HL-60/S4 treated with phorbol 12-myristate 13-acetate at 8.2 ng/mL for 4 days and 3 days (cell line): ENCODE results near the gene FOXF2.

Experiments used
- in situ Hi-C: fragments of 300-500 bp; cut with MboI; formaldehyde crosslinking; loops from 2 replicates; pipeline ENCODE4 v1.15.0; 2022; ENCODE audit warnings: low sequenced_read_pairs

Gene FOXF2

DNA sequence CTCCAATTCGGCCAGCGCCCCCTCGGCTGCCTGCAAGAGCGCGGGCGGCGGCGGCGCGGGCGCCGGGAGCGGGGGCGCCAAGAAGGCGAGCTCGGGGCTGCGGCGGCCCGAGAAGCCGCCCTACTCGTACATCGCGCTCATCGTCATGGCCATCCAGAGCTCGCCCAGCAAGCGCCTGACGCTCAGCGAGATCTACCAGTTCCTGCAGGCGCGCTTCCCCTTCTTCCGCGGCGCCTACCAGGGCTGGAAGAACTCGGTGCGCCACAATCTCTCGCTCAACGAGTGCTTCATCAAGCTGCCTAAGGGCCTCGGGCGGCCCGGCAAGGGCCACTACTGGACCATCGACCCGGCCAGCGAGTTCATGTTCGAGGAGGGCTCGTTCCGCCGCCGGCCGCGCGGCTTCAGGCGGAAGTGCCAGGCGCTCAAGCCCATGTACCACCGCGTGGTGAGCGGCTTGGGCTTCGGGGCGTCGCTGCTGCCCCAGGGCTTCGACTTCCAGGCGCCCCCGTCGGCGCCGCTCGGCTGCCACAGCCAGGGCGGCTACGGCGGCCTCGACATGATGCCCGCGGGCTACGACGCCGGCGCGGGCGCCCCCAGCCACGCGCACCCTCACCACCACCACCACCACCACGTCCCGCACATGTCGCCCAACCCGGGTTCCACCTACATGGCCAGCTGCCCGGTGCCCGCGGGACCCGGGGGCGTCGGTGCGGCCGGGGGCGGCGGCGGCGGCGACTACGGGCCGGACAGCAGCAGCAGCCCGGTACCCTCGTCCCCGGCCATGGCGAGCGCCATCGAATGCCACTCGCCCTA, 963 bp downstream of the FOXF2 start:
- in situ Hi-C loops, result no loop called here

DNA sequence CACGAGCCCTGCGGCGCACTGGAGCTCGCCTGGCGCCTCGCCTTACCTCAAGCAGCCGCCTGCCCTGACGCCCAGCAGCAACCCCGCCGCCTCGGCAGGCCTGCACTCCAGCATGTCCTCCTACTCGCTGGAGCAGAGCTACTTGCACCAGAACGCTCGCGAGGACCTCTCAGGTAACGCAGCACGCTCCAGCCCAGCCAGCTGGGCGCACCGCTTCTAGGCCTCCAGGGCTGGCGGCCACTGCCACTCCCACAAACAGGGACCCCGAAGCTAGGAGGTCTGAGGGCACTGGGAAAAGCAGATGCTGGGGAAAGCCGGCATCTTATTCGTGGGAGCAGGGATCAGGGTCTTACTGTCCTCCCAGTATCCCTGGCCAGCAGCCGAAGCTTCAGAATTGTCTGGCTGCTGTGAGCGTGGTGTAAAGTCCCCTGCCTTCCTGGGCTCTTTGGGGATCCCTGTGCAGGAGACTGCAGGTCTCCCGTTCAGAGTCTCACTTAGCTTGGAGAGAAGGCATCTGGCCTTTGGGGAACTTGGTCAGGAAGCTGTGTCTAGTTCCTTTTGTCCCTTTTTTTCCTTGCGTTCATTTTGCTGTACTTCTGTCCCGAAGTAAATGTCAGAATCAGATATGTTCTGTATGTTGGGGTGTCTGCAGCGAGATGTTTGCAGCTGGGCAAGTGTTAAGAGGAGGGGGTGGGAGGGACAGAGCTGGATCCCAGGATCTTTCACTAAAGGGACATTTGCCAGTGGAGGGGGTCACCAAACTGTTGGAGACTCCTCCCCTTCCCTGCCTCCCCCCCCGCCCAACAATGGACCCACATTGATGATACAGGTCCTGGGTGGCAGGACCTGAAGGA, 1.8 kb downstream of the FOXF2 start:
- in situ Hi-C loops, result no loop called here

DNA sequence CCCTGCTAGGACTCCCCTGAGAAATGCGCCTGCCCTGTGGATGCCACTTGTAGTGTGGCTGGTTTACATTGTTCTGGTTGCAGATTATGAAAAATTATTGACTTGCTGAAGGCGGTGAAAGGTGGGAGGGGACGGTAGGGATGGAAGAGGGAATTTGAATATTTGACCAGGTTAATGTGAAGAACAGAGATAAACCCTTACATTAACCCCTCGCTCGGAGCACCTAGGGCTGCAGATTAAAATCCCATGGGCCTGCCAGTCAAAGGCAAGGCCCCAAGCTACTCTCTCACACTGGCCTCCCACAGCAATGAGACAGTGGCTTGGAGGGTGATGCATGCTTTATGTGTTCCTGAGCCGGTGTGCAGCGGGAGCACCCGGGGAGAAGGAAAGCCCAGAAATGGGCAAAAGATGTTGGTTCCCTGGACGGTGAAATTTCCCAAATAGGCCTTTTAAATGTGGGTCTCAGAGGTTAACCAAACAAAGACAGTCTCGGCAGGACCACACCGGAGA, 2.5 kb downstream of the FOXF2 start:
- in situ Hi-C loops, result no loop called here

DNA sequence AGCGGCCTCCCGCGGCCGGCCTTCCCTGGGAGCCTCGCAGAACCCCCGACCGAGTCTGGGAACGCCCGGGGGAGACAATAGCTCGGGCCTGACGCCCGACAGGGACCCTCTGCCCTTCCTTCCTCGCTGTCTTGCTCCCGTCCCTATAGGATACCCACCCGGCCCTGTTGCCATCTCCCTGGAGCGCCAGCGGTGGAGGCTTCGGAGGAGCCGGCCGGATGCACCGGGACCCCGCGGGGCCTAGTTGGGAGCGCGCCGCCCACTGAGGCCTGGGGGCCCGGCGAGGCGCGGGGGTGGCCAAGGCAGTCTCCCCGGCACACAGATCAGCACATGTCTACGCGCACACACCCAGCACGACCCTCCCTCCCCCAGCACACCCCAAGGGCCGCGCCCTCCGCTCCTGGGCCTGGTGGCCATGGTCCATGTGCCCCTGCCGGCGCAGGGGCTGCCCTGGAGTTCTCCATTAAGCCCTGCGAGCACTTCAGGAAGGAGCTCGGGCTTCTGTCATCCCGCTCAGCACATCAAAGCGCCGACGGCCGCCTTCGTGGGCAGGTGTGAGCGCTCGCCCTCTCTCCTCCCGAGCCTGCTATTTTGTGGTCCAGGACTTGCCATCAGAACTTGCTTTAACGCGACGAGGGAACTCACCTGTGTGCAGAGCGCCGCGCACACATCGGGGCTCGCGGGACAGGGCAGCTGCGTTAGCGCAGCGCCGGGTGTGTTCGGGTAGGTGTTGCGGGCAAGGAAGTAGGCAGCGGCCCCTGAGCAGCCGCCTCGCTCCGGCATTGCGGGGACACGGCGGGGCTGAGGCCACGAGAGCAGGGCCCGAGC, 3.7 kb downstream of the FOXF2 start:
- in situ Hi-C loops, result no loop called here

DNA sequence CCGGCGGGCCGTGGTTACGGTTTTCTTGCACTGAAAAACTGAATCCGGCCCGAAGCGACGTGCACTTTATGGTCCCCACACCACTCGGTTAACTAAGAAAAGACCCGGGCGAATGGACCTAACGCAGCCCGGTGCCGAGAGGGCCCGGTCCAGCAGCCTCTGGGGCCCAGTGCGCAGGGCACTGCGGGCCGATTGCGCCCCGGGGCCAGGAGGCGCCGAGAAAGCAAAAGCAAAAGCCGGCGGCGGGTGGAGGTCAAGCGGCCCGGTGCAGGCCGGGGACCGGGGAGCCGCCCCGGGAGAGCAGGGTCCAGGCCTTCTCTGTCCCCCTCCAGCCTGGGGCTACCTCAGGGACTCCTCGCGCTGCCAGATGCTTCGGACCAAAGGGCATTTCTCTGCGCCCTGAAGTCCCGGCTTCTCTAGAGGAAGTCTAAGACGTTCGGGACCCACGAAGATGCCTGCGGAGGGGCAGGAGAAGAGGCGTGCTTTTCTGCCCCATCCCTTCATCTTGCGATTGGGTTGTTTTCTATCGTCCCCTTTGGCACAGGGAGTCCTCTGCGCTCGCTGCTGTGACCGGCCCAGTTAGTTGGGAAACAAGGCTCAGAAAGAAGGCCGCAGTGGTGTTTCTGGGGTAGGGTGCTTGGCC, 4.4 kb downstream of the FOXF2 start:
- in situ Hi-C loops, result no loop called here

DNA sequence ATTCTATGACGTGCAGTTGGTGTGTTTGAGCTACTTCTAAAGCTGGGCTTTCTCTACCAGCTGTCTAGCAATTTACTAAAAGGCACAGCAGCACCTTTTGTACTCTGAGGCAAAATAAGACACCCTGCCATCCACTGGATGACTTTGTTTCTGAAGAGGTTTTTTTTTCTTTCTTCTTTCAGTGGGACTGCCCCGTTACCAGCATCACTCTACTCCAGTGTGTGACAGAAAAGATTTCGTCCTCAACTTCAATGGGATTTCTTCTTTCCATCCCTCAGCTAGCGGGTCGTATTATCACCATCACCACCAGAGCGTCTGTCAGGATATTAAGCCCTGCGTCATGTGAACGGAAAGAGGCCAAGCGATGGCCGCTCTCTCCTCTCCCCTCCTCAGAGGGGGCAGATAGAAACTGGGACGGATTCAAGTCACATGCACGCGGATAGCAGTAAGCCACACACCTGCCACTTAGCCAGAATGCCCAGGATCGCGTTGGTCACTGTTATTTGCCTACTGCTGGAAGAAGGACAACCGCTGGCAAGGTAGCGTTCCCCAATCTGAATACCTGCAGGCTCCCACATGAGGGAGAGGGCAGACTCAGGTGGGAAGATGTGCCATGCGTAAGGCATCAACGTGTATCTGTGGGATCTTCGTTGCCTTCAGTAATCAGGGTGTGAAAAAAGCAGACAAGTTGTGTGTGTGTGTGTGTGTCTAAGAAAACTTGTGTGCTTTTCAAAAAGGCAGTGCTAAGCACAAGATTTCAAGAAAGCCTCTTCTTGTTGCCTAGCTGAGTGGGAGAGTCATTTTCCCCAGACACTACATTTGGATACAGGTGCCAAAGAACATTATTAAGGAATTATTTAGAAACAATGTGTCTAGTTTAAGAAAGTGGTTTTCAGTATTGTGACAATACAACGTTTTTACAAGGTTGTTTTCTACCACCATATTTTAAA, 5.4 kb downstream of the FOXF2 start:
- in situ Hi-C loops, result no loop called here

DNA sequence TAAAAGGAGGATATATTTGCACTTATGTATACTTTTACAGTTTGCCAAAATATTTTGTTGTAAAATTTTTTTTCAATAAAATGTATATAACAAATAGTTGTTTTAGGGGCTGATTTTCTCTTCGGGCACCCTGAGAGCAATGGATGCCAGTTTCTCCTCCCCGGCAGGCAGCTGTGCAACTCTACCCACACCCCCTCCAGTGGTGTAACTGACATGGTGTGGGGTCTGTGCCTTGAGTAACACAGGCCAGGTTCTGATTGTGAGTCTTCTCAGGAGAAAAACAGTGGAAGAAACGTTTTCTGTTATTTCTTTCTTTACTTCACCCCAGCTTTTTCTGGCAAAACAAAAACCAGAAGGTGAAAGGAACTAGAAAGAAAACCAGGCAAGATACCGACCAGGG, 6.1 kb downstream of the FOXF2 start:
- in situ Hi-C loops, result no loop called here

DNA sequence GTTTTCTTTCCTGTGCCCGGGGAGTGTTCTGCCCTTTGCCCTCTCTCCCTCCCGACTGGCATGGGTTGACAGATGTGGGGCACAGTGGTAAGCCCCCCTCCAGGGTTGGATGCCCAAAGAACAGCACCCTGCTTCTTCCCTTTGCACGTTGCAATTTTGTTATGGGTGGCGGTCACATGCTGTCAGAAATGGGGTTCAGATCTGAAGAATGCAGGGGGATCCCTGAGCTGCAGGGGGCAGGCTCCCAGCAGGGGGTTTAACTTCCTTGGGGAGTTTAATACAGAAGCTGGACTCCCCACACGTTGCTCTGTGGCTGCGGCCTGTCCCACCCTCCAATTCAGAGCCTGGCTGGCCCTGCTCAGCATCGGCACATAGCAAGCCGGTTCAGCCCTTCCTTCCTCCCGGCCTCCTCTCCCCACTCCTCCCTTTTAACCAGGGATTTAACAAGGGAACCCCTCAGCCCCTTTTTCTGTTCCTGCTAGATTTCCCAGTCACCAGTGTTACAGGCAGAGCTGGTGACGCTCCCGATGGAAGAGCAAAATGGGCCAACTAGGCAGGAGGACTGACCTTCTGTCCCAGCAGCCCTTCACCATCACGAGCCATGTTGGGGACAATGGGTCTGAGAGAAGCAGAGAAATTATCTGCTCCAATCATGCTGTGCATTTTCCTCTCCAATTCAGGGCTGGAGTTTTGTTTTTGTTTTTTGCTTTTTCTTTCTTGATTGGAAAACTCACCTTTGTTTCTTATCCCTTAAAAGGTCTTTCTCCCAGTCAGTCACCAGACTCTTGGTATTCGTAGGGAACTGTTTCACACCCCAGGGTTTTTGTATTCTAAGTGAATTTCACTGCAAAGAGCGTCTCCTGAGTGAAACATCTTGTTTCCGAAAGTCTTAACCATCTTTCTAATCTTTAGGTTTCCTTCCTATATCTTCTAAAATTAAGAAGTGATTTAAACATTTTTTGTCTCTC, 6.8 kb downstream of the FOXF2 start:
- in situ Hi-C loops, result no loop called here

DNA sequence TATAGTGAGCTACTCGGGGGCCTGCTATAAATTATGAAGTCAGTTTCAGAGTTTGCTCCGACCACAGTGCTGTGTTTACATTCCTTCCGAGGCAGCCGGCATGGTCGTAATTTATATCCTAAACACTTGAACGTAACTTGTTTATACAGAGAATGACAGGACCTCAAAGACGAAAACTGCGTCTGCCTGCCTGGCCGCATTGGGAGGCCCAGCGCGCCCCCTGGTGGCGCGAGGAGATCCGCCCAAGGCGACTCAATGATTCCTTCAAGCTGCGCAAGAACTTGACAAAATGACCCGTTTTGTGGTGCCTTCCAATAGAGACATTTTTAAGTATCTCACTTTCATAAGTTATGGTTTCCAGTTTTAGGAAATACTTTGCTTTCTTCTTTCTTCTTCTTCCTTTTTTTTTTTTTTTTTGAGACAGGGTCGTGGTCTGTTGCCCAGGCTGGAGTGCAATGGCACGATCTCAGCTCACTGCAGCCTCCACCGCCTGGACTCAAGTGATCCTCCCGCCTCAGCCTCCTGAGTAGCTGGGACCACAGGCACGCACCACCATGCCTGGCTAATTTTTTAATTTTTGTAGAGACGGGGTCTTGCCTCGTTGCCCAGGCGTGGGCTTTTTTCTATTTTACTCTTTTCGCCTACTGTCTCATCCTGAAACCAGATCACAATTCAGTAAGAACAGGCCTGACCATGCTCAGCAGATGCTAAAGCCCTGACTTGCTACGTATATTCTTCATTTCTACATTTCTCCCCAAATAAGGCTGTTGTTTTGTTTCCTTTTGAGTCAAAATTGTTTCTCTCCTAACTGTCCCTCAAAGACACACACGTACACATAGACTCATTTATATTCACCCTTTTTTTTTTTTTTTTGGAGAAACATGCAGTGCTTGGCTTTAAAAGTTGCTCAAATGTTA, 7.8 kb downstream of the FOXF2 start:
- in situ Hi-C loops, result no loop called here

DNA sequence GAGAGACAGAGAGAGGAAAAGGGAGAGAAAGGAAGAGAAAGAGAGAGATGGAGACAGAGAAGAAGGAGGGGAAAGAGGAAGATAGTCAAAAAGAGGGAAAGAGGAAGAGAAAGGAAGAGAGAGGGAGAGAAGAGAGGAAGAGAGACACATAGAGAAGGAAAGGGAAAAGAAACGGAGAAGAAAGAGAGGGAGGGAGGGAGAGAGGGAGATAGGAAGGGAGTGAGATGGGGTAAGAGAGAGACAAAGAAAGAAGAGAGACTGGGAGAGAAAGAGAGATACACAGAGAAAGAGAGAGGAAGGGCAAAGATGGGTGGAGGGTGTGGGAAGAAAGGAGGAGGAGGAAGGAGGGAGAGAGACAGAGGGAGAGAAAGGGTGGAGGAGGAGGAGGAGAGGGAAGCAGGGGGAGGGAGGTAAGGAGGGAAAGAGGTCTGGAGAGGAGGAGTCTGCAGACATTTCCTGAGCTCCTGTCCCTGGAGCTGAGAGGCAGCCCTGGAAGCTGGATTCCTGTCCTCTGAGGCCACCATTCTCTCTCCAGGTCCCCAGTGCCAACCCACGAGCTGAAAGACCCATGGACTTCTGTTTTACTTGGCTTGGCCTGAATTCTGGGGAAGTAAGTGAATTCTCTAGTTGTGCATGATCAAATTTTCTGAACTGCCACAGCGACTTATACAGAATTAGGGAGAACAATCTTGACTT, 9.9 kb downstream of the FOXF2 start:
- in situ Hi-C loops, result no loop called here

DNA sequence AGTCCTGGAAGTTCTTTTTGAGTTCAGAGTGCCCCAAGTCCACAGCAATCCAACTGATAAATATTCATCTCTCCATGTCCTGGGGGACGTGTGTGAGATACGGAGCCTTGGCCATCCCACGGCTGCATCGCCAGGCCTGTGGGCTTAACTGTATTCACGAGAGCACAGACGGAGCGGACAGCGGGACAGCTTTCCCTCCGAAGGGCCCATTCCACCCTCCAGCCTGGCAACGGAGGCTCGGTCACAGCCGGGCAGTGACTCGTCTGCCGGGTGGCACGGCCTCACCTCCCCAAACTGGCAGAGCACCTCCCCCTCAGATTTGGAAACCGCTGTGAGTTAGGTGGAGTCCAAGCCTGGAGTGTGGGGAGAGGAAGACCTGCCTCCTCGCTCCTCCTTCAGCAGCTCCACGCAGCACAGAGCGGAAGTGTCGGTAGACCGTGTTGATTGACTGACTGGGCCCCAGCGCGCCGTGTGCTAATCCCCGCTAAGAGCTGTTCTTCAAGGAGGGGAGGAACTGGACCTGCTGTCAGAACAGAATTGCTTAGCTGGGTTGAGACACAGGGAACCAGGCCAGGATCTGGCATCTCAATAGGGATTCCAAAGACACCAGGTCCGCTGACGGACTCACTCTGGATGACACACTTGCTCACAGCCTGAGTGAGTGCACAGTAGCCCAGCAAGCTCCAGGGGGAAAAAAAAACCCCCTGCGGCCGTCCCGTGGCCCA, 10.9 kb downstream of the FOXF2 start:
- in situ Hi-C loops, result loop anchor here (25.0 kb wide), 1 partner anchor 813 kb away; no protein-coding TSS in a partner anchor

DNA sequence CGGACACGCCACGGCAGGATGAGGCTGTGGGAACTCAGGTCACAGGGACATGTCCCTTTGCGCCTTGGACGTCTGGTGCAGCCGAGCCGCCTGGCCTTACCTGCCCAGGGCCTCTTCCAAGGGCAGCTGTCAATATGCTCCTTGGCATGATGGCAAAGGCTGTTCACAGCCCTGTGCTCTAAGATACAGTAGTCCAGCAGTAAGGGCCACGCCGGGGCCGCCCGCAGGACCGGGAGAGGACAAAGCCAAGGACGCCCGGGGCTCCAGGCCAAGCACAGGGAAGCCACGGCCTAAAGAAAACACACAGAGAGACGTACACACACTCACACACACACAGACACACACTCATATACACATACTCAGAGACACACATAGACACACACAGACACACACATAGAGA, 13.0 kb downstream of the FOXF2 start:
- in situ Hi-C loops, result loop anchor here (25.0 kb wide), 1 partner anchor 815 kb away; no protein-coding TSS in a partner anchor

DNA sequence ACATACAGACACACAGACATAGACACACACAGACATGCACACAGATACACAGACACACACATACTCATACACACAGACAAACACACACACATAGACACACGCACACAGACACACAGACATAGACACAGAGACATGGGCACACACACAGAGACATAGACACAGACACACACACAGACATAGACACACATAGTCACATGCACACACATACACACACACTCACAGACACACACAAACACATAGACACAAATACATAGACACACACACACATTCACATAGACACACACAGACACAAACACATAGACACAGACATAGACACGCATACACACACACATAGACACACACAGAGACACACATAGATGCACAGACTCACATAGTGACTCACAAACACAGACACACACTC, 13.5 kb downstream of the FOXF2 start:
- in situ Hi-C loops, result loop anchor here (25.0 kb wide), 1 partner anchor 816 kb away; no protein-coding TSS in a partner anchor

DNA sequence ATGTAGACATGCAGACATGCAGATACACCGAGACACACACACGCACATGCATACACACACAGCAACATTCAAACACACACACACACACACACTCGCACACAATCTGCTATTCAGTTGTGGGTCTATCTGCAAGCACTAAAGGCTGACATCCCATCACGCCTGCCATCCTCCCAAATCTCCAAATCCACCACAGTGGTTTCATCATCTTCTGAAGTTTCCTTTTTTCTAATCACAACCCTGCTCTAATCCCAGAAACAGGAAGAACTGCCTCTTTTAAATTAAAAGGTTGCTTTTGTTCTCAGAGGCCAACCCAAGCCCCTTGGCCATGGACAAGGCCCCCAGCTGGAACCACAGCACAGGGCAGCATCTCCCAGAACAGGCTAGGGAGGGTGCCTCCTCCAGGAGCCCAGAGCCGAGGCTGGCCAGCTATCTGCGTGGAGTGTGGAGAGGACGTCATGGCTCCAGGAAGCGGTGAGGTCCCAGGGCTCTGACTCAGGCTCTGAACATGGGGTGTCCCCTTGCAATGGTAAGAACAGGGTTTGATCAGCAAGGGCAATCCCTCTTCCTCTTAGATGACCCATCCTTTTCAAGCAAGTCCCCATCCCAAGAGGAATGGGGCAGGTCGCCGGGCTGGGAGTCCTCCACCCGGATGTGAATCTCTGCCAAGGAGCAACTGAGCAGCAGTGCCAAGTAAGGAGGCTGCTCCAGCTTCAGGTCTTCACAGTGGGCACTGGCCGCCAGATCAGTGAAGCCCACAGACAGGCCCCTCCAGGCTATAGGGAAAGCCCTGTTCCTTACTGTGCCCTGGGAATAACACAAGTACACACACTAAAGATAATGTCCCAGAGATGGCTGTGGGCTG, 14.7 kb downstream of the FOXF2 start:
- in situ Hi-C loops, result loop anchor here (25.0 kb wide), 1 partner anchor 817 kb away; no protein-coding TSS in a partner anchor

DNA sequence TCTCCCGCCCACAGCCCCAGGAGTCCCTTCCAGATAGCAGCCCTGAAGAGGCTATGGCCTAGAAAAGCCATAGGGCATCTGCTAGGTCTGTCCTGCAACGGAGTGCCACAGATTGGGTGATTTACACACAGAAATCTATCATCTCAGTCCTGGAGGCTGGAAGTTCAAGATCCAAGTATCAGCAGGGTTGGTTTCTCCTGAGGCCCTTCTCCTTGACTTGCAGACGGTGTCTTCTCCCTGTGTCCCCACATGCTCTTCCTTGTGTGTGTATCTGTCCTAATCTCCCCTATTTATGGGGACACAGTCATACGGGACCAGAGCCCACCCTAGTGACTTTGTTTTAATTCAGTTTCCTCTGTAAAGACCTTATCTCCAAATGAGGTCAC, 15.3 kb downstream of the FOXF2 start:
- in situ Hi-C loops, result loop anchor here (25.0 kb wide), 1 partner anchor 817 kb away; no protein-coding TSS in a partner anchor
